ENCODE results near the gene HSD17B1.

GRCh38 chr17:42544874-42545283, 7.8 kb upstream of the HSD17B1 start:
- TF ChIP-seq EZH2 (IDR thresholded peaks at IDR 0.05; ENCODE audit: low read depth), result no peak
- no peak for TF ChIP-seq CTCF (conservative IDR thresholded peaks at IDR 0.05)
